Stimulated activated CD8-positive, alpha-beta memory T cell treated with anti-CD3 and anti-CD28 coated beads, Interleukin-2, amount 100 ng/mL, for 1 hour (primary cell): ENCODE results near the gene PAN2.
"Not testable (repeated sequence)": the region's sequence is repeated elsewhere in the genome, so short reads cannot be mapped to it uniquely, and the experiment has no call there.

Experiments used
- DNase-seq, 2 donors: peaks; one replicate each; pipeline ENCODE4 v3.0.0-alpha.2; 2020; ENCODE audit warnings: low read depth in 2 of 2

The PAN2 gene

DNA sequence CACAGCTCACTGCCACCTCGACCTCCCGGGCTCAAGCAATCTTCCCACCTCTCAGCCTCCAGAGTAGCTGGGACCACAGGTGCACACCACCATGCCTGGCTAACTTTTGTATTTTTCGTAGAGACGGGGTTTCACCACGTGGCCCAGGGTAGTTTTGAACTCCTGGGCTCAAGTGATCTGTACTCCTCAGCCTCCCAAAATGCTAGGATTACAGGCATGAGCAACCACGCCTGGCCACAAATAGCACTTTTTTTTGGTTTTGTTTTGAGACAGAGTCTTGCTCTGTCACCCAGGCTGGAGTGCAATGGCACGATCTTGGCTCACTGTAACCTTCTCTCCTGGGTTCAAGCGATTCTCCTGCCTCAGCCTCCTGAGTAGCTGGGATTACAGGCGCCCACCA lies 13.5 kb upstream of the PAN2 start:
- DNase-seq: not testable (repeated sequence)

- DNase-seq: no peak
These were observed 12.9 kb upstream of the PAN2 start for GRCh38 chr12:56346675-56347074.

- not testable (repeated sequence) for DNase-seq
These were observed 8.5 kb upstream of the PAN2 start for GRCh38 chr12:56342290-56342689.

DNA sequence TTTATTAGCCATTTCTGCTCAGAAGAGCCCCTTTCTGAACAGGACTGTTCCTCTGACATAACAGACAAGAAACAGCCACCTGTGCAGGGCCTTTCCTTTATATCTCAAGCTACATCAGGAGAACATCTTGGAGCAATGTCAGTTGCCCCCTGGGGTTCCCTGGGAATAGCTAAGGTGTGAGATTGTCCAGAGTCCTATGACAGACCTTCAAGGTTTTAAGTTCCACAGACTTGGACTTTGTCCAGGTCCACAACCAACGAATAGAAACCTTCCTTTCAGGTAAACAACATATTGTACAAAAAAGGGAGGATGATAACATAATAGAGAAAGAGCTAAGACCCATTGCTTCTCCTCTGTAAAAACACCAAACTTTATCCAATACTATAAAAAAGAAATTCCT lies 7.8 kb upstream of the PAN2 start:
- DNase-seq: no peak

- DNase-seq: no peak
These were observed 5.3 kb upstream of the PAN2 start for GRCh38 chr12:56339158-56339422.

GRCh38 chr12:56338308-56339157 lies 4.7 kb upstream of the PAN2 start, which contains the start of gene IL23A:
Gene IL23A, plus strand, starts transcription at chr12:56338884. Its CDS starts 161 bp downstream, at chr12:56339045.
- DNase-seq: peak; percentile 48 to 70

GRCh38 chr12:56337753-56338251 lies 4.0 kb upstream of the PAN2 start:
- no peak for DNase-seq

- no peak for DNase-seq
These were observed 2.8 kb upstream of the PAN2 start for GRCh38 chr12:56336361-56337167.

- not testable (repeated sequence) for DNase-seq
These were observed 1.7 kb upstream of the PAN2 start for GRCh38 chr12:56335527-56335926.

DNA sequence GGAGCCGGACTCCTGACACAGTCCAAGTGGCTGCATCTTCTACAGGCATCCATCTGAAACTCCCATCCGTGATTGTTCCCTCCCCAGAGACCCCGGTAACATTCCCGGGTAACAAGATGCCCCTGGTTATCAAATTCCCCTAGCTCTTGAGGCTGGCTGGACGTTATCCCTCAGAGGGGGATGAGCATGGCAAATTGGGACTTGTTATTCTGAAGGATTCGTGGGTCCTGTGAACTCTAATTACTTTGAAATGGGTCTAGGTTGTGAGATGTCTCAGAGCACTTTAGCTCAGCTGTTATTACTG lies 642 bp upstream of the PAN2 start:
- no peak for DNase-seq

DNA sequence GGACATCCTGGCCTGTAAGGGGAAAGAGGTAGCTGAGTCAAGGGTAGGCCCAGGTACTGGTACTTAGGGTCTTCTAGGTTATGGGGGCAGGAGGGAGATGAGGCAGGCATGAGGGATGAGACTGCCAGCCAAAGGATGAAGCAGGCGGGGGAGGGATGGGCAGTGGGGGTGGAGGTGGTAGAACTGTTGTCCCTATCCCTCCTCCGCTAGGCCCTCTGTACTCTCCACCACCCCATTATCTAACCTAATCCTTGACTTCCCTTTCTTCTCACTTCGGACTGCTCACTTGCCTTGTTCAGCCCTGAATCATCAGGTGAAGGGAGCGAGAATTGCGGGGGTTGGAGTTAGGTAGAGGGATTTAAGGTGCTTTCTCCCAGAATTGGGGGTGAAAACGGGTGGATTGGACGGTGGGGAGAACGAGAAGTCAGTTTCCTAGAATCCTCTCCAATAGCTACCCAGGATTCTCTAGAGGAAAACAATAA lies 562 bp downstream of the PAN2 start:
- no peak for DNase-seq

DNA sequence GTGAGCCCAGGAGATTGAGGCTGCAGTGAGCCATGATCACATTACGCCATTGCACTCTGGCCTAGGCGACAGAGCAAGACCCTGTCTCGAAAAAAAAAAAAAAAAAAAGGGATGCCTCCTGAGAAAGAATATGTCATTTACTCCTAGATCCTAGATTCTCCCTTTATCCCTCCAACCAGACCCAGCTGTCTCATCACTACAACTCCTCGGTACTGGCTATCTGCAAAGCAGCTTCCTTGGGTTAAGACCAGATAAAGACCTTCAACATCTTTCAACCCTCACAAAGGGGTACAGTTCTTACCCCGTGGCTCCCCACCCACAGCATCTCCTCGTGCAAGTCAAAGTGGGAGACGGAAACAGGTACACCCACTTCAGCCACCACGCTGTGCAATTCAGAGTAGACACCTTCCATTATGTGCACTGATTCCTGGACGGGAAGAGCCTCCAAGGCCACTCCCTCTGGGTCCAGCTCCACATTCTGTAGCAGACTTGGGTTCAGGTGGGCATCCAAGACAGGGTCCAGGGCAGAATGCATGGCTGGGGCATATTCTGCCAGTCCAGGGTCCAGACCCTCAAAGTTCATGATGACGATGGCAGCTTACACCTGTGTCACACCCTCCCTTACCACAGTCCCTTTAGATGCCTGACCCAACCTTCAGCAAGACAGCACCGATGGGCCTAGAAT lies 1.1 kb downstream of the PAN2 start:
- no peak for DNase-seq

GRCh38 chr12:56330936-56331490 lies 2.8 kb downstream of the PAN2 start:
- DNase-seq: no peak

GRCh38 chr12:56326533-56326932 lies 7.3 kb downstream of the PAN2 start:
- no peak for DNase-seq

DNA sequence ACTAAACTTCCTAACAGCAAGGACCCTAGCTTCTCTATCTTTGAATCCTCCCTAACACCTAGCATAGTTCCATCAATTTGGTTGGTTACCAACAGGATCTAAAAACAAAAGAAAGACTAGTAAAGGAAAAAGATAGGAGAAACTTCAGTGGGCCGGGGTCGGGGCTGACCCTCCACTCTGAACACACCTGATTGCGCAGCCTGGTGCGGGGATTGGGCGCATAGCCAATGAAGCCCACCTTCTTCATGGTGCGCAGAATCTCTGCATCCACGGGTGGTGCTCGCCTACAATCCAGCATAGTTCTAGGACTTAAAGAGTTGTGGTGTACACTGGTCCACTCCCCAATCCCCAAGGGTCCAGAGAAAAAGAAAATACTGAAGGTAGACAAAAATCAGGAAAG lies 7.7 kb downstream of the PAN2 start:
- no peak for DNase-seq

- DNase-seq: no peak
These were observed 9.6 kb downstream of the PAN2 start for GRCh38 chr12:56324206-56324605.

DNA sequence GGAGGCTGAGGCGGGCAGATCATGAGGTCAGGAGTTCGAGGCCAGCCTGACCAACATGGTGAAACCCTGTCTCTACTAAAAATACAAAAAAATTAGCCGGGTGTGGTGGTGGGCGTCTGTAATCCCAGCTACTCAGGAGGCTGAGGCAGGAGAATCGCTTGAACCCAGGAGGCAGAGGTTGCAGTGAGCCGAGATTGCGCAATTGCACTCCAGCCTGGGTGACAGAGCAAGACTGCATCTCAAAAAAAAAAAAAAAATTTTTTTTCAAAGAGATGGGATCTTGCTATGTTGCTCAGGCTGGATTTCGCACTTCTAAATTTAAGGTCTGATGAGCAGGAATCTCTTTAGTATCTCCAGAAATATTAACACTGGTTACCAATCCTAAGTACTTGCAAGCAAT lies 12.2 kb downstream of the PAN2 start:
- not testable (repeated sequence) for DNase-seq

- DNase-seq: no peak
These were observed 12.8 kb downstream of the PAN2 start for GRCh38 chr12:56321027-56321426.

GRCh38 chr12:56317675-56318074 lies 16.1 kb downstream of the PAN2 start:
- DNase-seq: no peak

DNA sequence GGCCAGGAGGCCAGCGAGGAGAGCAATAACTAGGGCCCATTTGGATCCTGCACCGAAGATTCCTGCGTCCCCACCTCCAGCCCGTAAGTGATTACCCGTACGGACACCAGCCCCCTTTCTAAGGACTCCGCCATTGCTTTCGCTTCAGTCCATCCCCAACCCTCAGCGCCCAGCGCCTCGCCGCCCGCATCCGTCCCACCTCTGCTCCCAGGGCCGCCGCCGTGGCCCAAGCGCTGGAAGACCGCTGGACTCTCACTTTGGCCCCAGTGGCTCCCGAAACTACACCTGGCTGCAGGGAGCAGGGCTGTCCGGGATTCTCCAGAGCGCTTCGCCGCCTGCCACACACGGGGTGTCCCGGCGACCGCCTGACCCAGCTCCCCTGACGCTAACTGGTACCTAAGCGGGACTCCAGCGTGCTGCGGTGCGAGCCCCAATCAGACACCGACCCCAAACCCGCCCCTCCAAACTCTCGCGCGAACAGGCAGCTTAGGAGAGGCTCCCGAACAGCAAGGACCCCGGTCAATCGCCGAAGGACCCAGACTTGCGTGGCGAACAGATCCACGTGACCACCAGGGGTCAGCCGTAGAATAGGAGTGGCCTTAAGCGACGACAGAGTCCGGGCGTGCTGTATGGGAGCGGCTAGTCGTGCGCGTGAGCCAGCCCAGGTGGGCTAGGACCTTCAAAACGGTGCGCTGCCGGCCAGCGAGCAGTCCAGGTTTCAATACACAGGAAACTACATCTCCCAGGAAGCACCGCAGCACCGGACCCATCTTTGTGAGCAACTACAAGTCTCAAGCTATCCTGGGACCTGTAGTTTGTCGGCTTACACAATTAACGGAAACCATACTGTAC lies 18.0 kb downstream of the PAN2 start, which contains the start of gene CNPY2:
Gene CNPY2, minus strand, starts transcription at position 367 of the 852 bp plus-strand sequence. CDS start 771 bp downstream, outside the sequence.
- DNase-seq: peak; percentile 84 to 85

DNA sequence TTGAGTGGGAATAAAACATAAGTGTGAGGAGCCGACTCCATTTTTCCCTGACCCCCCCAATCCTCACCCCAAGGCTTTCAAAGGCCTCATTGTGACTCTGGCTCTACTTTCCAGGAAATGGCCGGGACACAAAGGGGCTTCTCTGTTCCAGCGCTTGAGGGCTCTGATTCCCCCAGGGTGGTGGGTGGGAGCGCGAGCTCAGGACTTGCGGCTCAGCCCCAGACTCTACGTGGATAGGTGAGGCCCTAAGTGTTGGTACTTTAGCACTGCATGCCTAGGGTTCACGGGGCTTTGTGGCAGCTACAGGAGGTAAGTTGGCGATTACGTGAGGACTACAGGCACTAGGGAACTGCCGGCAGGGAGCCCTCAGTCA lies 18.6 kb downstream of the PAN2 start:
- DNase-seq: no peak
